ENCODE results near the gene COL7A1. TPM values are rescaled to one million over a fixed set of nuclear protein-coding genes. Genes with fewer than 3 reads are reported as not detected.

COL7A1 gene
- total RNA-seq, 1 experiment from 2014 or later = 8.1 TPM

DNA sequence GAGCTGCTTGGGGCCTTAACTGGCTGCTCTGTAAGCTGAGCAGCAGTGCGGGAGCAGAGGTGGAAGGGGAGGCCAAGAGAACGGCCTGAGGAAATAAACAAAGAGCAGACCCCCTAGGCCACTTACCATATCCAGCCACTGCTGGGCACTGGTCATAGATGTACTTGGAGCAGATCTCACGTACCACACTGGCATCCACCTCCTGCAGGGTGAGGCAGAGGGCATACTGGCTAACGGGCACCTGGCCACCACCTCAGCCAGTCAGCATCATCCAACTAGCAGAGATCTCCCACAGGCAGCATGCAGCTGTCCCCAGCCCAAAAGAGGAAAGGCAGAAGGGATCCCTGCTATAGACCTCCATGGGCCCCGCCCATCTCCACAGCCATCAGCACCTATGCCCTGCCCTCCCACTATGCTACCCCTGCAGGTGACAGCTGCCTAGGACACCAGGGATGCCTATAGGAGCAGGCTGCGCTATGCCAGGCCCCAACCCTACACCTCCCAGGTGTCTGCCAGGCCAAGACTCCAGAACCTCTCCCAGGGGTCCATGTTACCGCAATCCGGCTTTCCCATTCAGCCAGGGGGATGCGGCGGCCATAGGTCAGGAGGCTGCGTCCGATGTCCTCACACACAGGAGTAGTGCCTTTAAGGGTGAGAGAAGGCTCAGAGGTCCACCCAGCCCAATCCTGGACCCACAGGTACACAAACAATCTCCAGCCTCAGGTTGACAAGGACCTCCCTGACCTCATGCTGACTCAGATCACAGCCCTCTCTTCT is 4.6 kb upstream of the COL7A1 start:
- H3K4me1 Mint-ChIP-seq = peaks cover 11% of the 10 kb centered on the region
- peaks cover 63% of the 10 kb centered on the region for H3K36me3 Mint-ChIP-seq
- no peaks in the 10 kb centered on the region for H3K9me3 Mint-ChIP-seq
- ATAC-seq = no peak
- TF ChIP-seq, protein P1, sequence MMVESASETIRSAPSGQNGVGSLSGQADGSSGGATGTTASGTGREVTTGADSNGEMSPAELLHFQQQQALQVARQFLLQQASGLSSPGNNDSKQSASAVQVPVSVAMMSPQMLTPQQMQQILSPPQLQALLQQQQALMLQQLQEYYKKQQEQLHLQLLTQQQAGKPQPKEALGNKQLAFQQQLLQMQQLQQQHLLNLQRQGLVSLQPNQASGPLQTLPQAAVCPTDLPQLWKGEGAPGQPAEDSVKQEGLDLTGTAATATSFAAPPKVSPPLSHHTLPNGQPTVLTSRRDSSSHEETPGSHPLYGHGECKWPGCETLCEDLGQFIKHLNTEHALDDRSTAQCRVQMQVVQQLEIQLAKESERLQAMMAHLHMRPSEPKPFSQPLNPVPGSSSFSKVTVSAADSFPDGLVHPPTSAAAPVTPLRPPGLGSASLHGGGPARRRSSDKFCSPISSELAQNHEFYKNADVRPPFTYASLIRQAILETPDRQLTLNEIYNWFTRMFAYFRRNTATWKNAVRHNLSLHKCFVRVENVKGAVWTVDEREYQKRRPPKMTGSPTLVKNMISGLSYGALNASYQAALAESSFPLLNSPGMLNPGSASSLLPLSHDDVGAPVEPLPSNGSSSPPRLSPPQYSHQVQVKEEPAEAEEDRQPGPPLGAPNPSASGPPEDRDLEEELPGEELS (CRISPR knock-in tag; IDR thresholded peaks at IDR 0.05) = no peak
- no peak overlapping the region; the same call in 1 of the 2 replicates for H3K27ac Mint-ChIP-seq
- DNase-seq (ENCODE audit: low spot score) = no peak
- POLR2A ChIA-PET = no interaction called here
- CTCF ChIA-PET = no interaction called here
- H3K27me3 Mint-ChIP-seq (ENCODE audit: low read depth) = no peaks in the 10 kb centered on the region
- no peak overlapping the region for H3K4me3 Mint-ChIP-seq

DNA sequence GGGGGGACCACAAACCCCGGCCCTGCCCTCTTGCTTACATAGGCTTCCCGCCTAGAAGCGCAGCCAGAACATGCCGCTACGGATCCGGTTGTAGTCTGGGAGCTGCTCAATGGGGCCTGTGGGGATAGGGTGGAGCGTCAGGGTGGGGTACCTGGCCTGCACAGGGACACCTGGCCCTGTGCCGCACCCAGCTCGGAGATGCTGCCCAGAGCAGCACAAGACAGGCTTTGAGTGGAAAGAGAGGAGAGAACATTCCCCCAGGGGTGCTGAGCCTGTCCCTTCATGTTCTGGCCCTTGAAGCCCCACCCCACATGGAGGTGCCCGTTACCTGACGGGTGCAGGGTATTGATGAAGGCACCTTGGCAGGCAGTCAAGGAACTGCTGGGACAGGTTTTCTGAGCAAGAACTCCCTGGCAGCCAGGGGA is 4.0 kb upstream of the COL7A1 start:
- no peaks in the 10 kb centered on the region for H3K27me3 Mint-ChIP-seq (ENCODE audit: low read depth)
- H3K36me3 Mint-ChIP-seq = peaks cover 57% of the 10 kb centered on the region
- no peak for ATAC-seq
- no peak for DNase-seq (ENCODE audit: low spot score)
- ChIA-PET POLR2A (no interaction called here), CTCF (no interaction called here)
- TF ChIP-seq, protein P2, sequence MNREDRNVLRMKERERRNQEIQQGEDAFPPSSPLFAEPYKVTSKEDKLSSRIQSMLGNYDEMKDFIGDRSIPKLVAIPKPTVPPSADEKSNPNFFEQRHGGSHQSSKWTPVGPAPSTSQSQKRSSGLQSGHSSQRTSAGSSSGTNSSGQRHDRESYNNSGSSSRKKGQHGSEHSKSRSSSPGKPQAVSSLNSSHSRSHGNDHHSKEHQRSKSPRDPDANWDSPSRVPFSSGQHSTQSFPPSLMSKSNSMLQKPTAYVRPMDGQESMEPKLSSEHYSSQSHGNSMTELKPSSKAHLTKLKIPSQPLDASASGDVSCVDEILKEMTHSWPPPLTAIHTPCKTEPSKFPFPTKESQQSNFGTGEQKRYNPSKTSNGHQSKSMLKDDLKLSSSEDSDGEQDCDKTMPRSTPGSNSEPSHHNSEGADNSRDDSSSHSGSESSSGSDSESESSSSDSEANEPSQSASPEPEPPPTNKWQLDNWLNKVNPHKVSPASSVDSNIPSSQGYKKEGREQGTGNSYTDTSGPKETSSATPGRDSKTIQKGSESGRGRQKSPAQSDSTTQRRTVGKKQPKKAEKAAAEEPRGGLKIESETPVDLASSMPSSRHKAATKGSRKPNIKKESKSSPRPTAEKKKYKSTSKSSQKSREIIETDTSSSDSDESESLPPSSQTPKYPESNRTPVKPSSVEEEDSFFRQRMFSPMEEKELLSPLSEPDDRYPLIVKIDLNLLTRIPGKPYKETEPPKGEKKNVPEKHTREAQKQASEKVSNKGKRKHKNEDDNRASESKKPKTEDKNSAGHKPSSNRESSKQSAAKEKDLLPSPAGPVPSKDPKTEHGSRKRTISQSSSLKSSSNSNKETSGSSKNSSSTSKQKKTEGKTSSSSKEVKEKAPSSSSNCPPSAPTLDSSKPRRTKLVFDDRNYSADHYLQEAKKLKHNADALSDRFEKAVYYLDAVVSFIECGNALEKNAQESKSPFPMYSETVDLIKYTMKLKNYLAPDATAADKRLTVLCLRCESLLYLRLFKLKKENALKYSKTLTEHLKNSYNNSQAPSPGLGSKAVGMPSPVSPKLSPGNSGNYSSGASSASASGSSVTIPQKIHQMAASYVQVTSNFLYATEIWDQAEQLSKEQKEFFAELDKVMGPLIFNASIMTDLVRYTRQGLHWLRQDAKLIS (CRISPR knock-in tag; IDR thresholded peaks at IDR 0.05; ENCODE audit: borderline replicate concordance) = no peak
- TF ChIP-seq, protein P3, sequence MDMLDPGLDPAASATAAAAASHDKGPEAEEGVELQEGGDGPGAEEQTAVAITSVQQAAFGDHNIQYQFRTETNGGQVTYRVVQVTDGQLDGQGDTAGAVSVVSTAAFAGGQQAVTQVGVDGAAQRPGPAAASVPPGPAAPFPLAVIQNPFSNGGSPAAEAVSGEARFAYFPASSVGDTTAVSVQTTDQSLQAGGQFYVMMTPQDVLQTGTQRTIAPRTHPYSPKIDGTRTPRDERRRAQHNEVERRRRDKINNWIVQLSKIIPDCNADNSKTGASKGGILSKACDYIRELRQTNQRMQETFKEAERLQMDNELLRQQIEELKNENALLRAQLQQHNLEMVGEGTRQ (CRISPR knock-in tag; IDR thresholded peaks at IDR 0.05) = no peak
- H3K27ac Mint-ChIP-seq = no peak overlapping the region; the same call in 1 of the 2 replicates
- H3K9me3 Mint-ChIP-seq = no peaks in the 10 kb centered on the region
- H3K4me1 Mint-ChIP-seq = peaks cover 16% of the 10 kb centered on the region
- H3K4me3 Mint-ChIP-seq = no peak overlapping the region

DNA sequence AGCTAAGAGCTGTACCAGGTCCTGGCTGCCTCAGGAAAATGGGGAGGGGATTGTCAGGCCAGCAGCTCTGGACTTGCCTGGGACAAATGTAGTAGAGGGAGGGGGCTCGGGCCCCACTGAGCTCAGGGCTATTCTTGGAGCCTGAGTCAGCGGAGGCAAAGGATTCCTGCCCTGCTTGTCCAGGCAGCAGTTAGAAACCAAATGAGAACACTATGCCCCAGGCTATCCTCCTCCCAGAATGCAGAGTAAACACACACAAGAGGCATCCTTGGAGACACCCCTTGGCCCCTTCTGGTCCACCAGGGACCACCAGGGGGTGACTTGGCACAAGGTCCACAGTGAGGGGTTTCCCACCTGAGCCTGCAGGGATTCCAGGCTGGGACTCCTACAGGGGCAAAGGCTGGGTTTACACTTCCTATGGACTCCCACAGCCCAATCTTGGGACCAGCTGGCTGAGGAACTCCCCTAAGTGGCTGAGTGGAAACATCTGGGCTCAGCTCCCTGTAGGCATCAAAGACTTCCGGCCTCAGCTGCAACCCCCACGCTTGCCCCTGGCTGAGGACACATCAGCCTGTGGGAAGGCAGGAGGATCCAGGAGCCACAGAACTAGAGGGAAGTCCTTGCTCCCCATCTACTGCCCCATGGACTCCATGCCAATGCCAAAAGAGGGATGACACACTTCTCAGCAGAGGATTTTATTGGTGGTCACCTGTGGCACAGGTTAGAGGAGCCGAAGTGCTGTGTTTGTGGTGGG is 3.4 kb upstream of the COL7A1 start:
- no peak for ATAC-seq
- ChIA-PET POLR2A (interaction anchor here (0.5 kb wide), 1 partner anchor 119 kb away, joined by 3 read pairs; no protein-coding TSS in a partner anchor), CTCF (interaction anchor here (1.0 to 1.4 kb wide), 3 partner anchors 37 to 162 kb away, joined by 3 to 6 read pairs (median 4); partner anchors contain the start of gene SLC26A6)
- DNase-seq (ENCODE audit: low spot score) = no peak
- Mint-ChIP-seq H3K4me1 (peaks cover 16% of the 10 kb centered on the region), H3K4me3 (no peak overlapping the region), H3K9me3 (no peaks in the 10 kb centered on the region), H3K27ac (no peak overlapping the region), H3K36me3 (peaks cover 51% of the 10 kb centered on the region), H3K27me3 (ENCODE audit: low read depth) (no peaks in the 10 kb centered on the region)
- TF ChIP-seq SMAD4 (CRISPR knock-in tag; IDR thresholded peaks at IDR 0.05) (no peak), FOXP1 (CRISPR knock-in tag; IDR thresholded peaks at IDR 0.05; ENCODE audit: borderline replicate concordance) (no peak), ZNF396 (CRISPR knock-in tag; IDR thresholded peaks at IDR 0.05; ENCODE audit: borderline replicate concordance) (no peak), OVOL2 (CRISPR knock-in tag; IDR thresholded peaks at IDR 0.05; ENCODE audit: borderline replicate concordance) (no peak)
- TF ChIP-seq, protein P4, sequence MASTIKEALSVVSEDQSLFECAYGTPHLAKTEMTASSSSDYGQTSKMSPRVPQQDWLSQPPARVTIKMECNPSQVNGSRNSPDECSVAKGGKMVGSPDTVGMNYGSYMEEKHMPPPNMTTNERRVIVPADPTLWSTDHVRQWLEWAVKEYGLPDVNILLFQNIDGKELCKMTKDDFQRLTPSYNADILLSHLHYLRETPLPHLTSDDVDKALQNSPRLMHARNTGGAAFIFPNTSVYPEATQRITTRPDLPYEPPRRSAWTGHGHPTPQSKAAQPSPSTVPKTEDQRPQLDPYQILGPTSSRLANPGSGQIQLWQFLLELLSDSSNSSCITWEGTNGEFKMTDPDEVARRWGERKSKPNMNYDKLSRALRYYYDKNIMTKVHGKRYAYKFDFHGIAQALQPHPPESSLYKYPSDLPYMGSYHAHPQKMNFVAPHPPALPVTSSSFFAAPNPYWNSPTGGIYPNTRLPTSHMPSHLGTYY (CRISPR knock-in tag; IDR thresholded peaks at IDR 0.05) = no peak
- TF ChIP-seq, protein P5, sequence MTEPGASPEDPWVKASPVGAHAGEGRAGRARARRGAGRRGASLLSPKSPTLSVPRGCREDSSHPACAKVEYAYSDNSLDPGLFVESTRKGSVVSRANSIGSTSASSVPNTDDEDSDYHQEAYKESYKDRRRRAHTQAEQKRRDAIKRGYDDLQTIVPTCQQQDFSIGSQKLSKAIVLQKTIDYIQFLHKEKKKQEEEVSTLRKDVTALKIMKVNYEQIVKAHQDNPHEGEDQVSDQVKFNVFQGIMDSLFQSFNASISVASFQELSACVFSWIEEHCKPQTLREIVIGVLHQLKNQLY (CRISPR knock-in tag; IDR thresholded peaks at IDR 0.05) = no peak
- TF ChIP-seq, protein P6, sequence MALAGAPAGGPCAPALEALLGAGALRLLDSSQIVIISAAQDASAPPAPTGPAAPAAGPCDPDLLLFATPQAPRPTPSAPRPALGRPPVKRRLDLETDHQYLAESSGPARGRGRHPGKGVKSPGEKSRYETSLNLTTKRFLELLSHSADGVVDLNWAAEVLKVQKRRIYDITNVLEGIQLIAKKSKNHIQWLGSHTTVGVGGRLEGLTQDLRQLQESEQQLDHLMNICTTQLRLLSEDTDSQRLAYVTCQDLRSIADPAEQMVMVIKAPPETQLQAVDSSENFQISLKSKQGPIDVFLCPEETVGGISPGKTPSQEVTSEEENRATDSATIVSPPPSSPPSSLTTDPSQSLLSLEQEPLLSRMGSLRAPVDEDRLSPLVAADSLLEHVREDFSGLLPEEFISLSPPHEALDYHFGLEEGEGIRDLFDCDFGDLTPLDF (CRISPR knock-in tag; IDR thresholded peaks at IDR 0.05) = no peak
